OCI-LY1 (cell line): ENCODE data around the gene RBM26.
A peak's percentile ranks its signal among the peaks of the same experiment; 100 is the strongest.

Source experiments
- H2AFZ ChIP-seq: fragments of 200-600 bp; sonication (generic), shearing (Covaris generic); 2 replicates; pipeline ENCODE4 v1.6.0; 2014; ENCODE audit warnings: antibody characterized with exemption, mild to moderate bottlenecking, low read length
- H3F3A ChIP-seq: fragments of 200-600 bp; sonication (generic), shearing (Covaris generic); 2 replicates; pipeline ENCODE4 v1.6.0; 2014; ENCODE audit warnings: mild to moderate bottlenecking, antibody characterized with exemption, low read length, moderate library complexity; ENCODE audit not compliant: insufficient read depth
- H3K27ac ChIP-seq: fragments of 200-600 bp; sonication (generic); 2 replicates; pipeline ENCODE4 v1.5.1; 2014; ENCODE audit warnings: low read length, mixed run types, mild to moderate bottlenecking, low read depth; ENCODE audit not compliant: poor library complexity, severe bottlenecking
- H3K27me3 ChIP-seq: fragments of 200-600 bp; sonication (generic); 2 replicates; pipeline ENCODE4 v1.6.0; 2014; ENCODE audit warnings: antibody characterized with exemption, mild to moderate bottlenecking, low read length, moderate library complexity; ENCODE audit not compliant: insufficient read depth
- H3K36me3 ChIP-seq: fragments of 200-600 bp; sonication (generic); 2 replicates; pipeline ENCODE4 v1.6.1; 2014; ENCODE audit warnings: mild to moderate bottlenecking, antibody characterized with exemption, low read length, moderate library complexity, mixed read lengths; ENCODE audit not compliant: insufficient read depth
- H3K4me1 ChIP-seq: fragments of 200-600 bp; sonication (generic); 2 replicates; pipeline ENCODE4 v1.5.1; 2014; ENCODE audit warnings: mild to moderate bottlenecking, low read length, moderate library complexity; ENCODE audit not compliant: insufficient read depth, severe bottlenecking
- H3K4me2 ChIP-seq: fragments of 200-600 bp; sonication (generic), shearing (Covaris generic); 2 replicates; pipeline ENCODE4 v1.6.1; 2014; ENCODE audit warnings: low read length
- H3K4me3 ChIP-seq: fragments of 200-600 bp; sonication (generic); 2 replicates; pipeline ENCODE4 v1.5.1; 2014; ENCODE audit warnings: low read length, low read depth, mild to moderate bottlenecking, mixed read lengths; ENCODE audit not compliant: poor library complexity, severe bottlenecking
- H3K79me2 ChIP-seq: fragments of 200-600 bp; shearing (Covaris generic); 2 replicates; pipeline ENCODE4 v1.6.1; 2016; ENCODE audit warnings: mixed run types, low read length, mixed read lengths; ENCODE audit not compliant: insufficient read depth
- H3K9ac ChIP-seq: fragments of 200-600 bp; sonication (generic), shearing (Covaris generic); 2 replicates; pipeline ENCODE4 v1.6.1; 2014; ENCODE audit warnings: mild to moderate bottlenecking, low read length, mixed read lengths
- H3K9me2 ChIP-seq: fragments of 200-600 bp; sonication (generic), shearing (Covaris generic); 2 replicates; pipeline ENCODE4 v1.6.1; 2014; ENCODE audit warnings: low read depth, mild to moderate bottlenecking, low read length, mixed read lengths
- H3K9me3 ChIP-seq: fragments of 200-600 bp; shearing (Covaris generic); 2 replicates; pipeline ENCODE4 v1.6.1; 2014; ENCODE audit warnings: low read length, mixed read lengths
- H4K20me1 ChIP-seq: fragments of 200-600 bp; sonication (generic), shearing (Covaris generic); 2 replicates; pipeline ENCODE4 v1.6.0; 2016; ENCODE audit warnings: mild to moderate bottlenecking, low read length; ENCODE audit not compliant: insufficient read depth
- EZH2 ChIP-seq: fragments of 200-600 bp; sonication (generic), shearing (Covaris generic); IDR thresholded peaks from 2 replicates; pipeline ENCODE4 v1.8.0; 2017; ENCODE audit warnings: borderline replicate concordance, mixed run types, mild to moderate bottlenecking, antibody characterized with exemption, low read length, moderate library complexity, mixed read lengths
- TF ChIP-seq, protein P1 (sequence below): fragments of 200-600 bp; sonication (generic), shearing (Covaris generic); IDR thresholded peaks from 2 replicates; pipeline ENCODE4 v1.5.1; 2017; ENCODE audit warnings: mild to moderate bottlenecking, antibody characterized with exemption, low read length, moderate library complexity, mixed read lengths

RBM26 gene

DNA sequence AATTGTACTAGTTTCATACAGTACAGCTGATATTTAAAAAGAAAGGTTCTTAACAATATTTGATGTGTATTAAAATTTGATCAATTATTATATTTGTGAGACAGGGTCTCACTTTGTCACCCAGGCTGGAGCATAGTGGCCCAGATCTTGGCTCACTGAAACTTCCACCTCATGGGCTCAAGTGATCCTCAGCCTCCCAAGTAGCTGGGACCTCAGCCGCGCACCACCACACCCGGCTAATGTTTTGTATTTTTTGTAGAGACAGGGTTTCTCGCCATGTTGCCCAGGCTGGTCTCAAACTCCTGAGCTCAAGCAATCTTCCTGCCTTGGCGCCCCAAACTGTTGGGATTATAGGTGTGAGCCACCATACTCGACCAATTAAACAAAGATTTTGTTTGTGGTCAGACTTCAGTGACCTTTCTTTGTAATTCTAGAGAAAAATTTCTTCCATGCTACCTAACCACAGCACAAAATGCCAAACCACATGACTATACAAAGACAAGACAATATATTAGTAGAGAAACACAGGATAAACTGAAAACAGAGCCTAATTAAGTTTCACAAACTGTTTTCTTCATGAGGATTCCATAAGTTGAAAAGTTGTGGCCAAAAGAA, 59.6 kb downstream of the RBM26 start:
- H3K4me2 ChIP-seq = no peak overlapping the region
- H3K36me3 ChIP-seq = peaks cover 98% of the 10 kb centered on the region

DNA sequence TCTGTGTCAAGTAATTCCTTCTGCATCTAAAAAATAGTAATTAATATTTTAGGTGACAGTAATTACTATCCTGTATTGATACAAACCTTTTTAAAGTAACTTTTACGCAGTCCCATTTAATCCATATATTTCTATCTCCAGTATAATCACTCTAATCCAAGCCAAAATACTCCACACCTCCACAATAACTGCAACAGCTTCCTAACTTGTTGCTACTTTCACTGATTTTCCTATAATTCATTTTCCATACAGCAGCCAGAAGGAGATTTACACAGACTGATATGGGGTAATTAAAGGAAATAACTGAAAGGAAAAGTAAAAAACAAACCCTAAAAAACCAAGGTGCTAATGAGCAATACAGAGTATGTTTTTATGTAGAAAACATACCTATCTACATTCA, 64.9 kb downstream of the RBM26 start:
- no peak overlapping the region for H3K4me3 ChIP-seq
- peaks cover 99% of the 10 kb centered on the region for H3K36me3 ChIP-seq
- TF ChIP-seq EZH2 = no peak
- TF ChIP-seq, protein P1, sequence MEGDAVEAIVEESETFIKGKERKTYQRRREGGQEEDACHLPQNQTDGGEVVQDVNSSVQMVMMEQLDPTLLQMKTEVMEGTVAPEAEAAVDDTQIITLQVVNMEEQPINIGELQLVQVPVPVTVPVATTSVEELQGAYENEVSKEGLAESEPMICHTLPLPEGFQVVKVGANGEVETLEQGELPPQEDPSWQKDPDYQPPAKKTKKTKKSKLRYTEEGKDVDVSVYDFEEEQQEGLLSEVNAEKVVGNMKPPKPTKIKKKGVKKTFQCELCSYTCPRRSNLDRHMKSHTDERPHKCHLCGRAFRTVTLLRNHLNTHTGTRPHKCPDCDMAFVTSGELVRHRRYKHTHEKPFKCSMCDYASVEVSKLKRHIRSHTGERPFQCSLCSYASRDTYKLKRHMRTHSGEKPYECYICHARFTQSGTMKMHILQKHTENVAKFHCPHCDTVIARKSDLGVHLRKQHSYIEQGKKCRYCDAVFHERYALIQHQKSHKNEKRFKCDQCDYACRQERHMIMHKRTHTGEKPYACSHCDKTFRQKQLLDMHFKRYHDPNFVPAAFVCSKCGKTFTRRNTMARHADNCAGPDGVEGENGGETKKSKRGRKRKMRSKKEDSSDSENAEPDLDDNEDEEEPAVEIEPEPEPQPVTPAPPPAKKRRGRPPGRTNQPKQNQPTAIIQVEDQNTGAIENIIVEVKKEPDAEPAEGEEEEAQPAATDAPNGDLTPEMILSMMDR = no peak
- H3K9me2 ChIP-seq = no peaks in the 10 kb centered on the region
- H3K9ac ChIP-seq = no peak overlapping the region
- H3K79me2 ChIP-seq = no peaks in the 10 kb centered on the region
- H3K27ac ChIP-seq = no peak overlapping the region
- no peaks in the 10 kb centered on the region for H4K20me1 ChIP-seq
- H3F3A ChIP-seq = no peaks in the 10 kb centered on the region
- no peak overlapping the region for H3K4me2 ChIP-seq
- no peak overlapping the region for H2AFZ ChIP-seq
- no peaks in the 10 kb centered on the region for H3K27me3 ChIP-seq
- H3K9me3 ChIP-seq = no peaks in the 10 kb centered on the region
- H3K4me1 ChIP-seq = no peaks in the 10 kb centered on the region

More for the DNA sequence above, 59.6 kb downstream of the RBM26 start:
- no peak overlapping the region for H2AFZ ChIP-seq
- H3K4me1 ChIP-seq = no peaks in the 10 kb centered on the region
- H4K20me1 ChIP-seq = no peaks in the 10 kb centered on the region
- H3K27me3 ChIP-seq = no peaks in the 10 kb centered on the region
- H3F3A ChIP-seq = no peaks in the 10 kb centered on the region
- H3K9ac ChIP-seq = no peak overlapping the region
- no peaks in the 10 kb centered on the region for H3K79me2 ChIP-seq
- no peak overlapping the region for H3K27ac ChIP-seq
- TF ChIP-seq, protein P1 = no peak
- no peak for TF ChIP-seq EZH2
- no peaks in the 10 kb centered on the region for H3K9me2 ChIP-seq
- no peak overlapping the region for H3K4me3 ChIP-seq
- no peaks in the 10 kb centered on the region for H3K9me3 ChIP-seq

DNA sequence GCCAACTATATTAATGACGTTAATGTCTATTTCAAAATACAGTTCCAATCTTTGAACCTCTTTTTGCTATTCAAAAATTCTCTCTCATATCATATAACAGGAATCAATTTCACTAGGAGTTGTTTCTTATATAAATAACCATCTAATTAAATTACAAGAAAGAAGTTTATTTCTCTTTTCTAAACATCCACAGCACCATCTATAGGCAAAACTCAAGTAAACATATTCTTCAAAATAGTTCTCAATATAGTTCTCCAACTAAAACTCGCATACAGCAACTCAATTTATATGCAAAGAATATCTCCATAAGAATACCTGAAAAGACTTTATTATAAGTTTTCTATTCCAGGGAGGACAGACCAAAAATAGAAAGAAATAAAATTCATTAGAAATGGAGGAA, 65.6 kb downstream of the RBM26 start:
- H3K9me3 ChIP-seq = no peaks in the 10 kb centered on the region
- no peak overlapping the region for H3K9ac ChIP-seq
- H3K79me2 ChIP-seq = no peaks in the 10 kb centered on the region
- no peaks in the 10 kb centered on the region for H3K9me2 ChIP-seq
- no peaks in the 10 kb centered on the region for H3K4me1 ChIP-seq
- no peak overlapping the region for H2AFZ ChIP-seq
- peaks cover 99% of the 10 kb centered on the region for H3K36me3 ChIP-seq
- no peak for TF ChIP-seq EZH2
- TF ChIP-seq, protein P1 = peak; percentile 11; the same call in 1 of the 2 replicates
- H3F3A ChIP-seq = no peaks in the 10 kb centered on the region
- H3K4me2 ChIP-seq = no peak overlapping the region
- no peak overlapping the region for H3K4me3 ChIP-seq
- H3K27me3 ChIP-seq = no peaks in the 10 kb centered on the region
- H4K20me1 ChIP-seq = no peaks in the 10 kb centered on the region
- H3K27ac ChIP-seq = no peak overlapping the region
